Measurements from ENCODE around the gene PARVG.
A peak's percentile ranks its signal among the peaks of the same experiment; 100 is the strongest.

Gene PARVG

GRCh38 chr22:44180706-44181032, at the start of gene PARVG:
PARVG (plus strand) TSS chr22:44180925; CDS start chr22:44183330, 2,405 bp downstream.
- DNase-seq, result peak; percentile 45

GRCh38 chr22:44131412-44131811, 49.3 kb upstream of the PARVG start:
- no peak for DNase-seq

GRCh38 chr22:44131989-44132685, 48.6 kb upstream of the PARVG start:
- DNase-seq, result no peak

- no peak for DNase-seq
Measured at GRCh38 chr22:44132724-44133123, 48.0 kb upstream of the PARVG start.

- no peak for DNase-seq
Measured at GRCh38 chr22:44133161-44133560, 47.6 kb upstream of the PARVG start.

GRCh38 chr22:44133901-44134571, 46.7 kb upstream of the PARVG start:
- DNase-seq, result no peak

GRCh38 chr22:44136112-44136511, 44.6 kb upstream of the PARVG start:
- no peak for DNase-seq

- DNase-seq, result no peak
Measured at GRCh38 chr22:44136786-44137185, 43.9 kb upstream of the PARVG start.

GRCh38 chr22:44137415-44137814, 43.3 kb upstream of the PARVG start:
- DNase-seq, result no peak

- no peak for DNase-seq
Measured at GRCh38 chr22:44139773-44140172, 41.0 kb upstream of the PARVG start.

- DNase-seq, result no peak
Measured at GRCh38 chr22:44142421-44143104, 38.2 kb upstream of the PARVG start.

- no peak for DNase-seq
Measured at GRCh38 chr22:44143105-44143474, 37.6 kb upstream of the PARVG start.

- DNase-seq, result no peak
Measured at GRCh38 chr22:44143579-44143978, 37.1 kb upstream of the PARVG start.

GRCh38 chr22:44144046-44144569, 36.6 kb upstream of the PARVG start:
- no peak for DNase-seq

- no peak for DNase-seq
Measured at GRCh38 chr22:44145544-44145943, 35.2 kb upstream of the PARVG start.

- DNase-seq, result no peak
Measured at GRCh38 chr22:44146088-44146861, 34.5 kb upstream of the PARVG start.

- no peak for DNase-seq
Measured at GRCh38 chr22:44147008-44147645, 33.6 kb upstream of the PARVG start.

GRCh38 chr22:44147821-44148574, 32.7 kb upstream of the PARVG start:
- no peak for DNase-seq

- no peak for DNase-seq
Measured at GRCh38 chr22:44151676-44152075, 29.0 kb upstream of the PARVG start.

GRCh38 chr22:44153710-44154109, 27.0 kb upstream of the PARVG start:
- no peak for DNase-seq

GRCh38 chr22:44154436-44154942, 26.2 kb upstream of the PARVG start:
- DNase-seq, result no peak

- no peak for DNase-seq
Measured at GRCh38 chr22:44155115-44155514, 25.6 kb upstream of the PARVG start.
